Measurements from ENCODE around the gene POR. TPM values are rescaled to one million over a fixed set of nuclear protein-coding genes. Genes with fewer than 3 reads are reported as not detected.

Gene POR
- total and polyA plus RNA-seq, 2 of the 8 experiments (the other 6 are each of a cell fraction or from before 2014, with no cell fraction given), result 98.7 to 144 TPM

DNA sequence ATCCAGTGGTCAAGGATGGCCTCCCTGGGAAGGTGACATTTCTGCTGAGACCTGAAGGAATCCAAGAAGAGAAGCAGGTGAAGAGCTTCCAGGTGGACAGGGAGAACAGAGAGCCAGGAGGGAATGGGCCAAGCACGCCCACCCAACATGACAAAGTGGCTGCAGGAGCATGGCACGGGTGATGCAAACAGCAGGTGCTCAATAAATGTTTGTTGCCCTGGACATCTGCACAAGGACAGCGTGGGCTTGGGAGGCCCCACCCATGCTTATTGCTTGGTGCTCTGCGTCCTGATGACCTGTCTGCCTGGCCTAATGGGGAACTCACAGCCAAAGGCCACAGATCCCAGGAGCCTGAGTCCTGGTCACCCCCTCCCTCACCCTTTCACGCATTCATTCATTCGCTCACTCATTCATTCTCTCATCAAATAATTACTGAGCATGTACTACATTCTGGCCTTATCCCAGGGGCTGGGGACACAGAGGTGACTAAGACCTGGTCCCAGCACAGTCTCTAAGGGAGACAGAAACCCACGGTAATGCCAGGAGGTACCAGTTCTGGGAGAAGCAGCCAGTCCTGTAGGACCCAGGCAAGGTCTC, 23.0 kb upstream of the POR start (continued):
- TF ChIP-seq GABPA (IDR thresholded peaks at IDR 0.05; ENCODE audit: borderline replicate concordance, insufficient read depth, low read length) (no peak), NANOG (IDR thresholded peaks at IDR 0.05; ENCODE audit: insufficient read depth, low read depth, low read length, poor library complexity, severe bottlenecking) (no peak)
